Erythroblast (primary cell): Measurements from ENCODE around the gene NGFR.

Experiments used
- GATA1 ChIP-seq: IDR thresholded peaks from 2 replicates; pipeline ENCODE4 v1.6.1; 2011; ENCODE audit warnings: low read depth, mild to moderate bottlenecking, control low read depth, low read length, moderate library complexity
- POLR2A ChIP-seq: IDR thresholded peaks from 2 replicates; pipeline ENCODE4 v1.6.1; 2011; ENCODE audit warnings: mild to moderate bottlenecking, low read length

DNA sequence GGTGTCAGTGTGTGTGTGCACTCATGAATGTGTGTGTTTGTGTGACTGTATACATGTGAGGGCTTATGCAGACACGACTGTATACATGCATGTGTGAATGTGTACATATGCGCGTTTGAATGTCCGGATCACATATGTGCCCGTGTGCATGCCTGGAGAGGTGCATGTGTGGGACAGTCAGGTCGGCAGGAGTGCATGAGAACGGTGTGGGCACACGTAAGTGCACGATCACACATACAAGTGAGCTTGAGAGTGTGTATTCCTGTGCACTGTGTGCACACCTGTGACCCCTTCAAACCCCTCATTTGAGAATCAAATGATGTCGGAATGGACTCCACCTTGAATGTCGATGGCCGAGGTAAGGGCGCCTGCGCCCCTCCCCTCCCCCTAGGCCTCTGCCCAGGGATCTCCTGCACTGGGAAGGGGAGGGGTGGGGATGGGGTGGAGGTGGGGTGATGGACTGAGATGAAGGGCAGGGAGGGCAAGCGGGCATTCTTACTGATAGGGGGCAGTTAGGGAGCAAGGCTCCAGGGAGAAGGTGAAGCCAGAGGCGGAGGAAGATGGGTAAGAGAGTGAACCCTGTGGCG is 601 bp upstream of the NGFR start:
- TF ChIP-seq POLR2A (no peak), GATA1 (no peak)
